ENCODE results near the gene TERB2.
"Not testable (repeated sequence)": the region's sequence is repeated elsewhere in the genome, so short reads cannot be mapped to it uniquely, and the experiment has no call there.

TERB2 gene

GRCh38 chr15:44956388-44956787 lies at the start of gene TERB2:
Gene TERB2 (plus strand): TSS chr15:44956687. CDS start chr15:44956719, 32 bp downstream.
- DNase-seq (ENCODE audit: low read depth) = no peak

GRCh38 chr15:44909423-44909822 lies 47.1 kb upstream of the TERB2 start:
- DNase-seq (ENCODE audit: low read depth) = no peak

- DNase-seq (ENCODE audit: low read depth) = no peak
These were observed 45.4 kb upstream of the TERB2 start for GRCh38 chr15:44910981-44911625.

GRCh38 chr15:44912186-44912585 lies 44.3 kb upstream of the TERB2 start:
- not testable (repeated sequence) for DNase-seq (ENCODE audit: low read depth)

- DNase-seq (ENCODE audit: low read depth) = not testable (repeated sequence)
These were observed 43.5 kb upstream of the TERB2 start for GRCh38 chr15:44912974-44913448.

GRCh38 chr15:44918136-44918535 lies 38.4 kb upstream of the TERB2 start:
- DNase-seq (ENCODE audit: low read depth) = no peak

- not testable (repeated sequence) for DNase-seq (ENCODE audit: low read depth)
These were observed 27.8 kb upstream of the TERB2 start for GRCh38 chr15:44928658-44929057.

- not testable (repeated sequence) for DNase-seq (ENCODE audit: low read depth)
These were observed 26.2 kb upstream of the TERB2 start for GRCh38 chr15:44930283-44930682.

- not testable (repeated sequence) for DNase-seq (ENCODE audit: low read depth)
These were observed 1.8 kb downstream of the TERB2 start for GRCh38 chr15:44958302-44958701.

- DNase-seq (ENCODE audit: low read depth) = no peak
These were observed 12.0 kb downstream of the TERB2 start for GRCh38 chr15:44968475-44968874.

GRCh38 chr15:44971036-44971435 lies 14.5 kb downstream of the TERB2 start:
- no peak for DNase-seq (ENCODE audit: low read depth)

GRCh38 chr15:44976183-44976582 lies 19.7 kb downstream of the TERB2 start:
- DNase-seq (ENCODE audit: low read depth) = not testable (repeated sequence)

- not testable (repeated sequence) for DNase-seq (ENCODE audit: low read depth)
These were observed 21.3 kb downstream of the TERB2 start for GRCh38 chr15:44977781-44978180.

- not testable (repeated sequence) for DNase-seq (ENCODE audit: low read depth)
These were observed 23.3 kb downstream of the TERB2 start for GRCh38 chr15:44979617-44980339.

GRCh38 chr15:44984144-44984543 lies 27.7 kb downstream of the TERB2 start:
- DNase-seq (ENCODE audit: low read depth) = not testable (repeated sequence)

GRCh38 chr15:44986346-44987055 lies 30.0 kb downstream of the TERB2 start:
- DNase-seq (ENCODE audit: low read depth) = not testable (repeated sequence)

GRCh38 chr15:44987711-44988110 lies 31.2 kb downstream of the TERB2 start:
- not testable (repeated sequence) for DNase-seq (ENCODE audit: low read depth)

GRCh38 chr15:44988184-44988869 lies 31.8 kb downstream of the TERB2 start:
- not testable (repeated sequence) for DNase-seq (ENCODE audit: low read depth)

GRCh38 chr15:44988870-44989219 lies 32.4 kb downstream of the TERB2 start:
- DNase-seq (ENCODE audit: low read depth) = not testable (repeated sequence)

- DNase-seq (ENCODE audit: low read depth) = not testable (repeated sequence)
These were observed 41.1 kb downstream of the TERB2 start for GRCh38 chr15:44997632-44998031.

GRCh38 chr15:44999105-44999504 lies 42.6 kb downstream of the TERB2 start:
- DNase-seq (ENCODE audit: low read depth) = no peak

- DNase-seq (ENCODE audit: low read depth) = not testable (repeated sequence)
These were observed 44.7 kb downstream of the TERB2 start for GRCh38 chr15:45001180-45001579.
